Measurements from ENCODE around the gene WWP2. TPM values are rescaled to one million over a fixed set of nuclear protein-coding genes. Genes with fewer than 3 reads are reported as not detected.
"Not testable (repeated sequence)": the region's sequence is repeated elsewhere in the genome, so short reads cannot be mapped to it uniquely, and the experiment has no call there.

The WWP2 gene
- total RNA-seq, 1 experiment from 2014 or later: 40.2 TPM

- Histone ChIP-seq H2BK5ac (ENCODE audit: insufficient read length, low read length) (no peak overlapping the region), H2BK20ac (ENCODE audit: low read depth, low read length, poor library complexity, severe bottlenecking) (no peak overlapping the region), H3K79me1 (ENCODE audit: insufficient read depth, low read depth, low read length, poor library complexity, severe bottlenecking) (no peaks in the 10 kb centered on the region), H3K4me1 (ENCODE audit: insufficient read depth, low read length) (no peaks in the 10 kb centered on the region), H4K20me1 (ENCODE audit: control insufficient read depth, insufficient read depth, insufficient read length) (no peaks in the 10 kb centered on the region), H3T11ph (ENCODE audit: low read length) (no peak overlapping the region), H2BK120ac (ENCODE audit: low read depth, low read length, poor library complexity, severe bottlenecking) (no peak overlapping the region), H3K23me2 (ENCODE audit: insufficient read length, low read depth, low read length, poor library complexity, severe bottlenecking) (no peaks in the 10 kb centered on the region), H3K79me2 (ENCODE audit: insufficient read depth, low read length) (no peaks in the 10 kb centered on the region), H3K27ac (ENCODE audit: insufficient read length, low read depth, low read length) (no peak overlapping the region), H2BK15ac (ENCODE audit: low read depth, low read length) (no peak overlapping the region), H2AFZ (ENCODE audit: low read length) (no peak overlapping the region), H2AK5ac (ENCODE audit: insufficient read length, low read length) (no peak overlapping the region), H3K4ac (ENCODE audit: low read depth, low read length) (no peak overlapping the region), H3K9me3 (ENCODE audit: control insufficient read depth, low read depth, low read length) (no peaks in the 10 kb centered on the region), H3K23ac (ENCODE audit: insufficient read length, low read depth, low read length) (no peak overlapping the region), H3K56ac (ENCODE audit: insufficient read length, low read depth, low read length) (no peak overlapping the region), H3K9ac (ENCODE audit: extremely low read depth, insufficient read length, low read length) (no peak overlapping the region), H3K27me3 (ENCODE audit: insufficient read depth, low read length) (no peaks in the 10 kb centered on the region), H4K91ac (ENCODE audit: insufficient read length, low read depth, low read length) (no peak overlapping the region), H4K8ac (replicated peaks; ENCODE audit: insufficient read length, low read depth, low read length) (no peak overlapping the region), H3K4me2 (ENCODE audit: insufficient read depth, insufficient read length, low read length) (no peak overlapping the region), H3K18ac (ENCODE audit: insufficient read length, low read depth, low read length) (no peak overlapping the region), H4K5ac (ENCODE audit: insufficient read length, low read depth, low read length) (no peak overlapping the region), H3K14ac (ENCODE audit: insufficient read depth, low read length) (no peak overlapping the region), H2BK12ac (ENCODE audit: insufficient read length, low read depth, low read length) (no peak overlapping the region)
- no CpG with 5 or more reads among the region's 6 CpGs for WGBS (ENCODE audit: extremely low coverage, insufficient read length, low lambda C conversion rate)
- Mint-ChIP-seq H3K9me3 (no peaks in the 10 kb centered on the region), H3K36me3 (ENCODE audit: insufficient read depth in 1 of 3, low read depth in 3 of 3) (peaks cover 0 to 11% (median 0%) of the 10 kb centered on the region in 3 experiments; a peak in 5 of 7 replicates), H3K27me3 (ENCODE audit: low read depth) (no peaks in the 10 kb centered on the region), H3K4me1 (no peaks in the 10 kb centered on the region), H3K27ac (peak overlapping the region; percentile 15 to 41 (median 19); a peak in 3 of 7 replicates), H3K4me3 (no peak overlapping the region)
- no peak for DNase-seq
- no peak for TF ChIP-seq CTCF (conservative IDR thresholded peaks at IDR 0.05)
Measured at GRCh38 chr16:69853481-69853880, 91.3 kb downstream of the WWP2 start.

GRCh38 chr16:69854776-69855175, 92.6 kb downstream of the WWP2 start:
- H3K4me3 Mint-ChIP-seq; H3K4me1 Mint-ChIP-seq; H2AK5ac ChIP-seq (ENCODE audit: insufficient read length, low read length); H4K8ac ChIP-seq (replicated peaks; ENCODE audit: insufficient read length, low read depth, low read length); H3K4me1 ChIP-seq (ENCODE audit: insufficient read depth, low read length); H3K27ac Mint-ChIP-seq; H3K9ac ChIP-seq (ENCODE audit: extremely low read depth, insufficient read length, low read length); H2BK5ac ChIP-seq (ENCODE audit: insufficient read length, low read length); DNase-seq; H3K4me2 ChIP-seq (ENCODE audit: insufficient read depth, insufficient read length, low read length); H4K91ac ChIP-seq (ENCODE audit: insufficient read length, low read depth, low read length); H3T11ph ChIP-seq (ENCODE audit: low read length); H2AFZ ChIP-seq (ENCODE audit: low read length); H2BK120ac ChIP-seq (ENCODE audit: low read depth, low read length, poor library complexity, severe bottlenecking); H2BK15ac ChIP-seq (ENCODE audit: low read depth, low read length); H3K36me3 Mint-ChIP-seq (ENCODE audit: insufficient read depth in 1 of 3, low read depth in 3 of 3); H3K27me3 Mint-ChIP-seq (ENCODE audit: low read depth); H2BK12ac ChIP-seq (ENCODE audit: insufficient read length, low read depth, low read length); H2BK20ac ChIP-seq (ENCODE audit: low read depth, low read length, poor library complexity, severe bottlenecking); H3K4ac ChIP-seq (ENCODE audit: low read depth, low read length); H3K27ac ChIP-seq (ENCODE audit: insufficient read length, low read depth, low read length); H3K23me2 ChIP-seq (ENCODE audit: insufficient read length, low read depth, low read length, poor library complexity, severe bottlenecking); H3K14ac ChIP-seq (ENCODE audit: insufficient read depth, low read length); H3K18ac ChIP-seq (ENCODE audit: insufficient read length, low read depth, low read length); H3K27me3 ChIP-seq (ENCODE audit: insufficient read depth, low read length); H3K9me3 ChIP-seq (ENCODE audit: control insufficient read depth, low read depth, low read length); H3K9me3 Mint-ChIP-seq; H4K20me1 ChIP-seq (ENCODE audit: control insufficient read depth, insufficient read depth, insufficient read length); H3K79me2 ChIP-seq (ENCODE audit: insufficient read depth, low read length); H3K79me1 ChIP-seq (ENCODE audit: insufficient read depth, low read depth, low read length, poor library complexity, severe bottlenecking); H3K56ac ChIP-seq (ENCODE audit: insufficient read length, low read depth, low read length); H4K5ac ChIP-seq (ENCODE audit: insufficient read length, low read depth, low read length); H3K23ac ChIP-seq (ENCODE audit: insufficient read length, low read depth, low read length): not testable (repeated sequence)
- WGBS (ENCODE audit: extremely low coverage, insufficient read length, low lambda C conversion rate): no CpG with 5 or more reads among the region's 5 CpGs

Measured in H9 (cell line).